ENCODE data around the gene POLR2L.

DNA sequence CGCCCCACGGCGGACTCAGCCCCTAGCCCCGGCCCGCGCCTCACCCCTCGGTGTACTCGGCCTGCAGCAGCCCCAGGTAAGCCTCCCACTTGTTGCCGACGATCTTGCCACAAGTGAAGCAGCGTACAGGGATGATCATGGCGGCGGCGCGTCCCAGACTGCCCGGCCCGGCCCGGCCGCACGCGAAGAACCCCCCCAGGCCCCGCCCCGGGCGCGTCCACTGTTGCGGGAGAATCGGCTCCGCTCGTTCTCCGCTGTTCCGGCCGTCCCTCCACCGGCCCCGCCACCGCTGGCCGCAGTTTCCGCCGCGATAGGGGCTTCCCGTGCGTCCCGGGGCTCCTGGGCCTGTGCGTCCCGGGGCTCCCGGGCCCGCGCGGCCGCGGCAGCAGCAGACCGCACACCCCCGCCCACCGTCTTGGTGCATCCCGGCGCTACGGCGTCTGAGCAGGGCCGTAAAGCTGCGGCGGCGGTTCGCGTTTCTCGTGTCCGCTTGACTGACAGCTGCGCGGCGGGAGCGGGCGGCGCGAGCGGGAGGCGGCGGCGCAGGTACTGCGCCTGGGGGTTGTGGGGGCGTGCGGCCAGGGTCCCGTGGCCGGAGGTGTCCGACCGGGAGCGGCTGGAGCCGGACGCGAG lies at the start of gene POLR2L, which contains the start of gene TSPAN4:
- TF ChIP-seq, protein P1, sequence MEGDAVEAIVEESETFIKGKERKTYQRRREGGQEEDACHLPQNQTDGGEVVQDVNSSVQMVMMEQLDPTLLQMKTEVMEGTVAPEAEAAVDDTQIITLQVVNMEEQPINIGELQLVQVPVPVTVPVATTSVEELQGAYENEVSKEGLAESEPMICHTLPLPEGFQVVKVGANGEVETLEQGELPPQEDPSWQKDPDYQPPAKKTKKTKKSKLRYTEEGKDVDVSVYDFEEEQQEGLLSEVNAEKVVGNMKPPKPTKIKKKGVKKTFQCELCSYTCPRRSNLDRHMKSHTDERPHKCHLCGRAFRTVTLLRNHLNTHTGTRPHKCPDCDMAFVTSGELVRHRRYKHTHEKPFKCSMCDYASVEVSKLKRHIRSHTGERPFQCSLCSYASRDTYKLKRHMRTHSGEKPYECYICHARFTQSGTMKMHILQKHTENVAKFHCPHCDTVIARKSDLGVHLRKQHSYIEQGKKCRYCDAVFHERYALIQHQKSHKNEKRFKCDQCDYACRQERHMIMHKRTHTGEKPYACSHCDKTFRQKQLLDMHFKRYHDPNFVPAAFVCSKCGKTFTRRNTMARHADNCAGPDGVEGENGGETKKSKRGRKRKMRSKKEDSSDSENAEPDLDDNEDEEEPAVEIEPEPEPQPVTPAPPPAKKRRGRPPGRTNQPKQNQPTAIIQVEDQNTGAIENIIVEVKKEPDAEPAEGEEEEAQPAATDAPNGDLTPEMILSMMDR (IDR thresholded peaks at IDR 0.05), result peak in 1 of 6 experiments; percentile 53
- peak in 2 of 4 donors; percentile 81 to 90 for TF ChIP-seq POLR2A (IDR thresholded peaks at IDR 0.05)
